COLO829 (cell line): ENCODE measurements around the gene MICU1.
"Not testable (repeated sequence)": the region's sequence is repeated elsewhere in the genome, so short reads cannot be mapped to it uniquely, and the experiment has no call there.

Source experiments
- DNase-seq: peaks from one replicate; pipeline ENCODE4 v3.0.0; 2012; ENCODE audit warnings: low spot score

MICU1 gene

GRCh38 chr10:72326665-72327603 is 298.9 kb downstream of the MICU1 start:
- not testable (repeated sequence) for DNase-seq

- not testable (repeated sequence) for DNase-seq
Measured at GRCh38 chr10:72325243-72326175, 300.4 kb downstream of the MICU1 start.

GRCh38 chr10:72323771-72324191 is 302.1 kb downstream of the MICU1 start:
- no peak for DNase-seq

- DNase-seq, result no peak
Measured at GRCh38 chr10:72323108-72323749, 302.6 kb downstream of the MICU1 start.

GRCh38 chr10:72322280-72323058 is 303.4 kb downstream of the MICU1 start:
- DNase-seq, result no peak

- DNase-seq, result no peak
Measured at GRCh38 chr10:72322030-72322279, 303.9 kb downstream of the MICU1 start.

GRCh38 chr10:72321248-72322029 is 304.4 kb downstream of the MICU1 start:
- DNase-seq, result no peak

- peak; percentile 74 for DNase-seq
Measured at GRCh38 chr10:72320676-72321247, 305.1 kb downstream of the MICU1 start.

GRCh38 chr10:72319416-72320254 is 306.2 kb downstream of the MICU1 start:
- DNase-seq, result peak; percentile 44

GRCh38 chr10:72318418-72319262 is 307.2 kb downstream of the MICU1 start:
- DNase-seq, result no peak
